HL-60 (cell line): ENCODE measurements around the gene RABGAP1L.

Source experiments
- DNase-seq, 2 experiments: peaks; one replicate each; pipeline ENCODE4 v3.0.0-alpha.2; 2010 to 2020; ENCODE audit warnings: low read depth in 1 of 2, low spot score in 1 of 2
- H3K27ac ChIP-seq: fragments of 250-450 bp; sonication (Bioruptor Pico); replicated peaks from 2 replicates; pipeline ENCODE4 v1.5.1; 2020; ENCODE audit warnings: mild to moderate bottlenecking, moderate library complexity
- H3K27me3 ChIP-seq: fragments of 250-450 bp; sonication (Bioruptor Pico); 2 replicates; pipeline ENCODE4 v1.5.1; 2021; ENCODE audit warnings: mild to moderate bottlenecking, moderate library complexity; ENCODE audit not compliant: insufficient read depth, poor library complexity, severe bottlenecking
- H3K4me3 ChIP-seq: replicated peaks from 2 replicates; pipeline ENCODE4 v1.5.1; 2011; ENCODE audit warnings: mild to moderate bottlenecking, control low read depth, low read length; ENCODE audit not compliant: insufficient read depth
- CTCF ChIP-seq: IDR thresholded peaks from one replicate; pipeline ENCODE4 v1.5.1; 2011; ENCODE audit warnings: low read length, control low read depth, inconsistent platforms; ENCODE audit not compliant: insufficient read depth
- GABPA ChIP-seq: IDR thresholded peaks from 2 replicates; pipeline ENCODE4 v1.6.1; 2012; ENCODE audit warnings: low read depth
- POLR2AphosphoS5 ChIP-seq: IDR thresholded peaks from 2 replicates; pipeline ENCODE4 v1.6.1; 2012; ENCODE audit warnings: low read depth
- REST ChIP-seq: IDR thresholded peaks from 2 replicates; pipeline ENCODE4 v1.6.1; 2012; ENCODE audit warnings: low read depth; ENCODE audit not compliant: insufficient replicate concordance
- SPI1 ChIP-seq: IDR thresholded peaks from 2 replicates; pipeline ENCODE4 v1.6.1; 2012; ENCODE audit warnings: low read depth, mild to moderate bottlenecking, borderline replicate concordance

Gene RABGAP1L

GRCh38 chr1:174788981-174789380, 629.7 kb downstream of the RABGAP1L start:
- no peak for DNase-seq
- Histone ChIP-seq H3K4me3 (no peak overlapping the region), H3K27ac (no peak overlapping the region), H3K27me3 (no peaks in the 10 kb centered on the region)
- TF ChIP-seq POLR2AphosphoS5 (no peak), SPI1 (no peak), GABPA (no peak), REST (no peak), CTCF (no peak)

GRCh38 chr1:174789399-174789798, 630.1 kb downstream of the RABGAP1L start:
- H3K27ac ChIP-seq: no peak overlapping the region
- DNase-seq: no peak
- no peak overlapping the region for H3K4me3 ChIP-seq
- TF ChIP-seq POLR2AphosphoS5 (no peak), REST (no peak), CTCF (no peak), GABPA (no peak), SPI1 (no peak)
- H3K27me3 ChIP-seq: no peaks in the 10 kb centered on the region

GRCh38 chr1:174791863-174792262, 632.5 kb downstream of the RABGAP1L start:
- no peak for TF ChIP-seq REST

GRCh38 chr1:174794861-174795260, 635.5 kb downstream of the RABGAP1L start:
- H3K27ac ChIP-seq: no peak overlapping the region
- no peak overlapping the region for H3K4me3 ChIP-seq
- H3K27me3 ChIP-seq: no peaks in the 10 kb centered on the region
- no peak for DNase-seq
- TF ChIP-seq CTCF (no peak), GABPA (no peak), SPI1 (no peak), POLR2AphosphoS5 (no peak), REST (no peak)

More at GRCh38 chr1:174791863-174792262, 632.5 kb downstream of the RABGAP1L start:
- DNase-seq: no peak
- no peaks in the 10 kb centered on the region for H3K27me3 ChIP-seq
- no peak overlapping the region for H3K27ac ChIP-seq
- no peak overlapping the region for H3K4me3 ChIP-seq
